SU-DHL-6 (cell line): ENCODE measurements around the gene RUVBL2.

Experiments
- H2AFZ ChIP-seq: fragments of 200-600 bp; sonication (generic); 2 replicates; pipeline ENCODE4 v1.6.1; 2014; ENCODE audit warnings: low read depth, mild to moderate bottlenecking, moderate library complexity, mixed read lengths, antibody characterized with exemption, low read length; ENCODE audit not compliant: severe bottlenecking
- H3F3A ChIP-seq: fragments of 200-600 bp; shearing (Covaris generic); 2 replicates; pipeline ENCODE4 v1.6.0; 2016; ENCODE audit warnings: antibody characterized with exemption, mild to moderate bottlenecking; ENCODE audit not compliant: insufficient read depth
- H3K27ac ChIP-seq: fragments of 200-600 bp; sonication (generic); 2 replicates; pipeline ENCODE4 v1.5.1; 2016; ENCODE audit warnings: low read depth, mild to moderate bottlenecking, low read length, moderate library complexity, mixed read lengths
- H3K27me3 ChIP-seq: fragments of 200-600 bp; sonication (generic), shearing (Covaris generic); 2 replicates; pipeline ENCODE4 v1.6.0; 2014; ENCODE audit warnings: mild to moderate bottlenecking, low read length
- H3K36me3 ChIP-seq: fragments of 200-600 bp; sonication (generic); 2 replicates; pipeline ENCODE4 v1.6.1; 2014; ENCODE audit warnings: mild to moderate bottlenecking, low read length, mixed read lengths
- H3K4me2 ChIP-seq: fragments of 300-600, 200-600 bp; shearing (Covaris generic), sonication (generic); 2 replicates; pipeline ENCODE4 v1.6.0; 2014; ENCODE audit warnings: low read length, low read depth, mild to moderate bottlenecking; ENCODE audit not compliant: poor library complexity, severe bottlenecking
- H3K4me3 ChIP-seq: fragments of 200-600 bp; sonication (generic); 2 replicates; pipeline ENCODE4 v1.5.1; 2014; ENCODE audit warnings: antibody characterized with exemption, low read length, mild to moderate bottlenecking, mixed read lengths; ENCODE audit not compliant: insufficient read depth, poor library complexity, severe bottlenecking
- H3K79me2 ChIP-seq: fragments of 200-600 bp; sonication (generic); 2 replicates; pipeline ENCODE4 v1.6.1; 2014; ENCODE audit warnings: mild to moderate bottlenecking, low read length, moderate library complexity; ENCODE audit not compliant: insufficient read depth
- H3K9ac ChIP-seq: fragments of 200-600 bp; sonication (generic); 2 replicates; pipeline ENCODE4 v1.7.0; 2014; ENCODE audit warnings: mild to moderate bottlenecking, low read length
- H3K9me2 ChIP-seq: fragments of 200-600 bp; sonication (generic); replicated peaks from 2 replicates; pipeline ENCODE4 v1.6.1; 2014; ENCODE audit warnings: low read length; ENCODE audit not compliant: insufficient read depth
- H3K9me3 ChIP-seq: fragments of 200-600 bp; sonication (generic); 2 replicates; pipeline ENCODE4 v1.6.1; 2014; ENCODE audit warnings: low read length, mixed read lengths; ENCODE audit not compliant: insufficient read depth
- H4K20me1 ChIP-seq: fragments of 200-600 bp; sonication (generic); 2 replicates; pipeline ENCODE4 v1.6.1; 2014; ENCODE audit warnings: low read depth, mild to moderate bottlenecking, antibody characterized with exemption, low read length, moderate library complexity, mixed read lengths
- EZH2phosphoT487 ChIP-seq: fragments of 200-600 bp; sonication (generic), shearing (Covaris generic); conservative IDR thresholded peaks from 2 replicates; pipeline ENCODE4 v1.6.1; 2018; ENCODE audit warnings: mild to moderate bottlenecking, antibody characterized with exemption, low read length, moderate library complexity, mixed read lengths
- TF ChIP-seq, protein P1 (sequence below): fragments of 200-600 bp; sonication (generic); IDR thresholded peaks from one replicate; pipeline ENCODE4 v1.5.1; 2017; ENCODE audit warnings: antibody characterized with exemption, mild to moderate bottlenecking, low read length, moderate library complexity; ENCODE audit not compliant: insufficient read depth, poor library complexity, severe bottlenecking

The RUVBL2 gene

DNA sequence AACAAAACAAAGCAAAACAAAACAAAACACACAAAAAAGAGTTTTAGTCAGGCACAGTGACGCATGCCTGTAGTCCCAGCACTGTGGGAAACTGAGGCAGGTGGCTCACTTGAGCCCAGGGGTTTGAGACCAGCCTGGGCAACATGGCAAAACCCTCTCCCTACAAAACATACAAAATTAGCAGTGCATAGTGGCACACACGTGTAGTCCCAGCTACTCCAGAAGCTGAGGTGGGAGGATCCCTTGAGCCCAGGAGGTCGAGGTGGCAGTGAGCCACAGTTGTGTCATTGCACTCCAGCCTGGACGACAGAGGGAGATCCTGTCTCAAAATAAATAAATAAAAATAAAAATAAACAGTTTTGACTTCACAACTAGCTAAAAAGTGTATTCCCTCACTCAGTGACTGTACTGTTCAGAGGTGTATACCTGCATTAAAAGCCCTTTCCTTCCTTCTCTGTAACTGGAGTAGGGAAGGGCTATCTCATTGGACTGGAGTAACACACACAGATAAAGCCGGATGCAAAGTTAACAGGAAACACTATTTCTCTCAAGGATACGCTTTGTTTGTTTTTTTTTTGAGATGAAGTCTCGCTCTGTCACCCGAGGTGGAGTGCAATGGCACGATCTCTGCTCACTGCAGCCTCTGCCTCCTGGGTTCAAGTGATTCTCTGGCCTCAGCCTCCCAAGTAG lies 42.7 kb upstream of the RUVBL2 start:
- no peaks in the 10 kb centered on the region for H3K36me3 ChIP-seq
- H3K9ac ChIP-seq: no peak overlapping the region
- TF ChIP-seq, protein P1, sequence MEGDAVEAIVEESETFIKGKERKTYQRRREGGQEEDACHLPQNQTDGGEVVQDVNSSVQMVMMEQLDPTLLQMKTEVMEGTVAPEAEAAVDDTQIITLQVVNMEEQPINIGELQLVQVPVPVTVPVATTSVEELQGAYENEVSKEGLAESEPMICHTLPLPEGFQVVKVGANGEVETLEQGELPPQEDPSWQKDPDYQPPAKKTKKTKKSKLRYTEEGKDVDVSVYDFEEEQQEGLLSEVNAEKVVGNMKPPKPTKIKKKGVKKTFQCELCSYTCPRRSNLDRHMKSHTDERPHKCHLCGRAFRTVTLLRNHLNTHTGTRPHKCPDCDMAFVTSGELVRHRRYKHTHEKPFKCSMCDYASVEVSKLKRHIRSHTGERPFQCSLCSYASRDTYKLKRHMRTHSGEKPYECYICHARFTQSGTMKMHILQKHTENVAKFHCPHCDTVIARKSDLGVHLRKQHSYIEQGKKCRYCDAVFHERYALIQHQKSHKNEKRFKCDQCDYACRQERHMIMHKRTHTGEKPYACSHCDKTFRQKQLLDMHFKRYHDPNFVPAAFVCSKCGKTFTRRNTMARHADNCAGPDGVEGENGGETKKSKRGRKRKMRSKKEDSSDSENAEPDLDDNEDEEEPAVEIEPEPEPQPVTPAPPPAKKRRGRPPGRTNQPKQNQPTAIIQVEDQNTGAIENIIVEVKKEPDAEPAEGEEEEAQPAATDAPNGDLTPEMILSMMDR: no peak
- TF ChIP-seq EZH2phosphoT487: no peak
- H3K27ac ChIP-seq: no peak overlapping the region
- peaks cover 13% of the 10 kb centered on the region for H3K79me2 ChIP-seq
- H3K9me3 ChIP-seq: peaks cover 21% of the 10 kb centered on the region; the same call in 1 of the 2 replicates
- H3K4me3 ChIP-seq: no peak overlapping the region
- no peaks in the 10 kb centered on the region for H3K27me3 ChIP-seq
- no peaks in the 10 kb centered on the region for H3K9me2 ChIP-seq
- H3K4me2 ChIP-seq: no peak overlapping the region
- H3F3A ChIP-seq: 0 out of 2 replicates have a peak, but pooled peaks cover 1% of the 10 kb centered on the region
- H4K20me1 ChIP-seq: no peaks in the 10 kb centered on the region
- no peak overlapping the region for H2AFZ ChIP-seq

DNA sequence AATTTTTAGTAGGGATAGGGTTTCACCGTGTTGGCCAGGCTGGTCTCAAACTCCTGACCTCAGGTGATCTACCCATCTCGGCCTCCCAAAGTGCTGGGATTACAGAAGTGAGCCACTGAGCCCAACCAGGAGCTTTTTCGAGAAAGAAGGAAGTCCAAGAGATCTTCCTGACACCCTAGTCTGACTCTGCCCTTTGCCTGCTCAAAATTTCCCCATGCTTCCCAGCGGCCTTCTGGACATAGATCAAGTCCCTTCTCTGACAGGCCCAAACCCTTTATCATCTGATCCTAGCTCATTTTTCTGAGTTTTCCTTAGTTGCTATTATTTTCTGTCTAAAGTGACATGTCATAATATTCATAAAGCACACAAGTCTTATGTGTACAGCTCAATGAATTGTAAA lies 40.5 kb upstream of the RUVBL2 start:
- H3K27me3 ChIP-seq: no peaks in the 10 kb centered on the region
- H3K9me2 ChIP-seq: no peaks in the 10 kb centered on the region
- H3K9me3 ChIP-seq: peaks cover 2% of the 10 kb centered on the region; the same call in 1 of the 2 replicates
- 0 out of 2 replicates have a peak, but pooled peaks cover 3% of the 10 kb centered on the region for H3F3A ChIP-seq
- no peak overlapping the region for H2AFZ ChIP-seq
- no peaks in the 10 kb centered on the region for H4K20me1 ChIP-seq
- H3K79me2 ChIP-seq: peaks cover 17% of the 10 kb centered on the region
- no peaks in the 10 kb centered on the region for H3K36me3 ChIP-seq
- no peak overlapping the region for H3K27ac ChIP-seq
- H3K9ac ChIP-seq: no peak overlapping the region
- H3K4me2 ChIP-seq: no peak overlapping the region
- TF ChIP-seq EZH2phosphoT487: no peak
- TF ChIP-seq, protein P1: no peak
- no peak overlapping the region for H3K4me3 ChIP-seq

DNA sequence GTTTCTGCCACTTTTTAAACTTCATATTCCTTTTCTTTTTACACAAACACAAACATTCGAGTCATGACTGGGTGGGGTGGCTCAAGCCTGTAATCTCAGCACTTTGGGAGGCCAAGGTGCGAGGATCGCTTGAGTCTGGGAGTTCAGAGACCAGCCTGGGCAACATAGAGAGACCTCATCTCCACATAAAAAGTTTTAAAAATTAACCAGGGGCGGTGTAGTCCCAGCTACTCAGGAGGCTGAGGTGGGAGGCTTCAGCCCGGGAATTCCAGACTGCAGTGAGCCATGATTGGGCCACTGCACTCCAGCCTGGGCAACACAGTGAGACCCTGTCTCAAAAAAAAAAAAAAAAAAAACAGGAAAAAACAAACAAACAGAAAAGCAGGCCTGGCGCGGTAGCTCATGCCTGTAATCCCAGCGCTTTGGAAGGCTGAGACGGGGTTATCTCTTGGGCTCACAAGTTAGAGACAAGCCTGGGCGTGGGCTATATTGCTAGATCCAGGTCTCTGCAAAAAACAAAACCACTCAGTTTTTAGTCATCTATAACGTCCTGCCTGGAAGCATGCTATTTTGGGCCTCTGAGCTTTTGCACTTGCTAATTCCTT lies 39.6 kb upstream of the RUVBL2 start:
- Histone ChIP-seq H3K9me3 (no peaks in the 10 kb centered on the region), H3K4me2 (peak overlapping the region; percentile 52), H3F3A (0 out of 2 replicates have a peak, but pooled peaks cover 3% of the 10 kb centered on the region), H3K27ac (no peak overlapping the region; the same call in 1 of the 2 replicates), H3K27me3 (no peaks in the 10 kb centered on the region), H3K79me2 (peaks cover 17% of the 10 kb centered on the region), H3K9me2 (no peaks in the 10 kb centered on the region), H2AFZ (peak overlapping the region; percentile 56), H3K9ac (peak overlapping the region; percentile 97), H4K20me1 (no peaks in the 10 kb centered on the region), H3K36me3 (no peaks in the 10 kb centered on the region), H3K4me3 (peak overlapping the region; percentile 85)
- TF ChIP-seq EZH2phosphoT487: no peak
- TF ChIP-seq, protein P1: no peak
